GM23338 (cell line): Measurements from ENCODE around the gene MED14. TPM values are rescaled to one million over a fixed set of nuclear protein-coding genes. Genes with fewer than 3 reads are reported as not detected.

ENCODE experiments used
- ATAC-seq: fragments of 200-7000 bp; cut with Tn5 transposase; 3 replicates; pipeline ENCODE4 v1.9.1; 2020
- DNase-seq: peaks from one replicate; pipeline ENCODE4 v3.0.0-alpha.2; 2015; ENCODE audit warnings: low spot score
- H2AFZ ChIP-seq: fragments of 200-600 bp; sonication (generic); 2 replicates; pipeline ENCODE4 v1.8.0; 2016; ENCODE audit warnings: antibody characterized with exemption, mild to moderate bottlenecking, moderate library complexity
- H3F3A ChIP-seq: fragments of 200-600 bp; sonication (generic); replicated peaks from 2 replicates; pipeline ENCODE4 v1.8.0; 2017; ENCODE audit warnings: antibody characterized with exemption, mixed run types, low read depth
- H3K27ac ChIP-seq: fragments of 200-600 bp; sonication (generic); 2 replicates; pipeline ENCODE4 v1.6.1; 2016; ENCODE audit warnings: low read depth
- H3K27me3 ChIP-seq: fragments of 200-600 bp; sonication (generic); 2 replicates; pipeline ENCODE4 v1.8.0; 2016; ENCODE audit warnings: mild to moderate bottlenecking, mixed run types, moderate library complexity; ENCODE audit not compliant: insufficient read depth
- H3K36me3 ChIP-seq: fragments of 200-600 bp; sonication (generic); 2 replicates; pipeline ENCODE4 v1.8.0; 2016; ENCODE audit warnings: mild to moderate bottlenecking; ENCODE audit not compliant: insufficient read depth
- H3K4me1 ChIP-seq: fragments of 200-600 bp; sonication (generic); 2 replicates; pipeline ENCODE4 v1.8.0; 2016; ENCODE audit warnings: mild to moderate bottlenecking, moderate library complexity; ENCODE audit not compliant: insufficient read depth
- H3K4me2 ChIP-seq: fragments of 200-600 bp; sonication (generic); 2 replicates; pipeline ENCODE4 v1.7.1; 2017; ENCODE audit warnings: mixed run types
- H3K4me3 ChIP-seq: fragments of 200-600 bp; sonication (generic); 2 replicates; pipeline ENCODE4 v1.6.1; 2016; ENCODE audit warnings: mixed run types
- H3K79me2 ChIP-seq: fragments of 200-600 bp; sonication (generic); replicated peaks from 2 replicates; pipeline ENCODE4 v1.8.0; 2017; ENCODE audit warnings: mild to moderate bottlenecking; ENCODE audit not compliant: insufficient read depth
- H3K9me2 ChIP-seq: fragments of 200-600 bp; sonication (generic); 2 replicates; pipeline ENCODE4 v1.8.0; 2017; ENCODE audit not compliant: insufficient read depth
- H4K20me1 ChIP-seq: fragments of 200-600 bp; sonication (generic); replicated peaks from 2 replicates; pipeline ENCODE4 v1.8.0; 2017; ENCODE audit warnings: mild to moderate bottlenecking; ENCODE audit not compliant: insufficient read depth
- H3K27ac Mint-ChIP-seq: 2 replicates; pipeline ENCODE4 v1.8.0; 2020; ENCODE audit warnings: inconsistent platforms, mild to moderate bottlenecking, moderate library complexity, mixed read lengths
- H3K27me3 Mint-ChIP-seq: 3 replicates; pipeline ENCODE4 v1.8.0; 2022; ENCODE audit warnings: low read depth, mild to moderate bottlenecking, moderate library complexity, mixed read lengths, inconsistent platforms; ENCODE audit not compliant: insufficient read depth, poor library complexity
- H3K36me3 Mint-ChIP-seq: 3 replicates; pipeline ENCODE4 v1.8.0; 2021; ENCODE audit warnings: low read depth, mild to moderate bottlenecking, inconsistent platforms, moderate library complexity, mixed read lengths
- H3K4me1 Mint-ChIP-seq: 3 replicates; pipeline ENCODE4 v1.8.0; 2020; ENCODE audit warnings: mild to moderate bottlenecking, inconsistent platforms, mixed read lengths
- H3K4me3 Mint-ChIP-seq: 3 replicates; pipeline ENCODE4 v1.8.0; 2021; ENCODE audit warnings: moderate library complexity, mild to moderate bottlenecking, inconsistent platforms, mixed read lengths
- H3K9me3 Mint-ChIP-seq: 3 replicates; pipeline ENCODE4 v1.8.0; 2020; ENCODE audit warnings: moderate library complexity, mild to moderate bottlenecking, inconsistent platforms, mixed read lengths
- ETS1 ChIP-seq: IDR thresholded peaks from 2 replicates; pipeline ENCODE4 v1.6.1; 2016; ENCODE audit warnings: antibody characterized with exemption
- EZH2 ChIP-seq: fragments of 200-600 bp; sonication (generic); IDR thresholded peaks from one replicate; pipeline ENCODE4 v1.8.0; 2017; ENCODE audit warnings: antibody characterized with exemption, mild to moderate bottlenecking, low read depth; ENCODE audit not compliant: unreplicated experiment
- EZH2phosphoT487 ChIP-seq: fragments of 200-600 bp; sonication (generic); IDR thresholded peaks from one replicate; pipeline ENCODE4 v1.8.1; 2018; ENCODE audit warnings: antibody characterized with exemption; ENCODE audit not compliant: unreplicated experiment
- JUNB ChIP-seq: IDR thresholded peaks from one replicate; pipeline ENCODE4 v1.6.1; 2016; ENCODE audit warnings: antibody characterized with exemption; ENCODE audit not compliant: unreplicated experiment
- STAT1 ChIP-seq: IDR thresholded peaks from one replicate; pipeline ENCODE4 v1.6.1; 2016; ENCODE audit warnings: antibody characterized with exemption; ENCODE audit not compliant: unreplicated experiment
- ZNF331 ChIP-seq: fragments of 250-450 bp; sonication (Bioruptor Pico); IDR thresholded peaks from 2 replicates; pipeline ENCODE4 v1.5.0; 2020; ENCODE audit warnings: low read depth, mild to moderate bottlenecking, moderate library complexity
- ZNF462 ChIP-seq: fragments of 250-450 bp; sonication (Bioruptor Pico); IDR thresholded peaks from 2 replicates; pipeline ENCODE4 v1.5.0; 2020; ENCODE audit warnings: mild to moderate bottlenecking, moderate library complexity
- polyA plus RNA-seq: library from polyadenylated mRNA; unstranded; fragments of >200 nt; fragmentation: Nextera tagmentation; extraction: Ambion mirVana; gene quantifications from 2 replicates; pipeline ENCODE4 v1.2.1, GENCODE V29; 2016
- total RNA-seq: library from RNA; depleted of rRNA; stranded (reverse); fragments of >200 nt; shearing (Covaris generic); gene quantifications from 2 replicates; pipeline ENCODE4 v1.2.3, GENCODE V29; 2014

The MED14 gene
- total and polyA plus RNA-seq, 2 experiments from 2014 or later, result 29.8 to 99.3 TPM

- no peak overlapping the region for H3K4me2 ChIP-seq
- H3K79me2 ChIP-seq, result peaks cover 18% of the 10 kb centered on the region
Observed at GRCh38 chrX:40644821-40645358, 90.5 kb downstream of the MED14 start.

More at GRCh38 chrX:40644821-40645358, 90.5 kb downstream of the MED14 start:
- H3K27ac ChIP-seq, result no peak overlapping the region
- Mint-ChIP-seq H3K4me3 (peak overlapping the region; percentile 63), H3K27ac (peak overlapping the region; percentile 61), H3K27me3 (peaks cover 7% of the 10 kb centered on the region), H3K36me3 (peaks cover 9% of the 10 kb centered on the region), H3K9me3 (peaks cover 5% of the 10 kb centered on the region; the same call in 2 of the 3 replicates), H3K4me1 (peaks cover 14% of the 10 kb centered on the region)
- no peaks in the 10 kb centered on the region for H3K4me1 ChIP-seq
- TF ChIP-seq ETS1 (no peak), STAT1 (no peak), ZNF331 (no peak), EZH2phosphoT487 (no peak), JUNB (no peak), ZNF462 (CRISPR knock-in tag) (no peak), EZH2 (no peak)
- no peak for DNase-seq
- H2AFZ ChIP-seq, result no peak overlapping the region
- H3F3A ChIP-seq, result 0 out of 2 replicates have a peak, but pooled peaks cover 10% of the 10 kb centered on the region
- H3K27me3 ChIP-seq, result no peaks in the 10 kb centered on the region
- H4K20me1 ChIP-seq, result no peaks in the 10 kb centered on the region
- no peak for ATAC-seq
- no peak overlapping the region for H3K4me3 ChIP-seq
- H3K9me2 ChIP-seq, result no peaks in the 10 kb centered on the region
- 0 out of 2 replicates have a peak, but pooled peaks cover 6% of the 10 kb centered on the region for H3K36me3 ChIP-seq
